Glutamatergic neuron (in vitro differentiated cells): ENCODE measurements around the gene DXO. TPM values are rescaled to one million over a fixed set of nuclear protein-coding genes. Genes with fewer than 3 reads are reported as not detected.

Source experiments
- DNase-seq: peaks from one replicate; pipeline ENCODE4 v3.0.0; 2022
- H3K27ac Mint-ChIP-seq: one replicate; pipeline ENCODE4 v1.8.0; 2020; ENCODE audit warnings: mild to moderate bottlenecking, mixed read lengths, inconsistent platforms; ENCODE audit not compliant: unreplicated experiment
- H3K27me3 Mint-ChIP-seq: one replicate; pipeline ENCODE4 v1.8.0; 2020; ENCODE audit warnings: mild to moderate bottlenecking, moderate library complexity, mixed read lengths, inconsistent platforms; ENCODE audit not compliant: unreplicated experiment
- H3K36me3 Mint-ChIP-seq: one replicate; pipeline ENCODE4 v1.8.0; 2020; ENCODE audit warnings: mild to moderate bottlenecking, mixed read lengths, inconsistent platforms; ENCODE audit not compliant: unreplicated experiment
- H3K4me1 Mint-ChIP-seq: one replicate; pipeline ENCODE4 v1.8.0; 2020; ENCODE audit warnings: mild to moderate bottlenecking, low read depth, mixed read lengths, inconsistent platforms; ENCODE audit not compliant: unreplicated experiment
- H3K4me3 Mint-ChIP-seq: one replicate; pipeline ENCODE4 v1.8.0; 2020; ENCODE audit warnings: mild to moderate bottlenecking, mixed read lengths, inconsistent platforms; ENCODE audit not compliant: unreplicated experiment
- H3K9me3 Mint-ChIP-seq: one replicate; pipeline ENCODE4 v1.8.0; 2020; ENCODE audit warnings: mild to moderate bottlenecking, moderate library complexity, mixed read lengths, inconsistent platforms; ENCODE audit not compliant: unreplicated experiment
- CTCF ChIP-seq: fragments of 200-600 bp; sonication (generic); IDR thresholded peaks from one replicate; pipeline ENCODE4 v1.5.0; 2021; ENCODE audit not compliant: partially characterized antibody, unreplicated experiment
- total RNA-seq: library from RNA; stranded (reverse); fragmentation: NEBNext Ultra II Directional; extraction: Animal tissue kit (Norgen Biotek cat#: 25700); gene quantifications from one replicate; pipeline ENCODE4 v1.2.1, GENCODE V29; 2021; ENCODE audit not compliant: unreplicated experiment

Gene DXO
- total RNA-seq, 1 donor from 2014 or later, result 23.8 TPM

- no peak for DNase-seq
- no peak overlapping the region for H3K4me3 Mint-ChIP-seq
- peaks cover 5% of the 10 kb centered on the region for H3K4me1 Mint-ChIP-seq
- peaks cover 6% of the 10 kb centered on the region for H3K36me3 Mint-ChIP-seq
- H3K9me3 Mint-ChIP-seq, result peaks cover 6% of the 10 kb centered on the region
- no peak overlapping the region for H3K27ac Mint-ChIP-seq
- H3K27me3 Mint-ChIP-seq, result peaks cover 3% of the 10 kb centered on the region
- TF ChIP-seq CTCF, result no peak
These were observed 17.4 kb downstream of the DXO start for GRCh38 chr6:31954511-31954910.

- Mint-ChIP-seq H3K4me1 (peaks cover 2% of the 10 kb centered on the region), H3K4me3 (peak overlapping the region; percentile 27), H3K36me3 (peaks cover 6% of the 10 kb centered on the region), H3K27ac (no peak overlapping the region), H3K27me3 (no peaks in the 10 kb centered on the region), H3K9me3 (no peaks in the 10 kb centered on the region)
- no peak for DNase-seq
- TF ChIP-seq CTCF, result no peak
These were observed 19.0 kb downstream of the DXO start for GRCh38 chr6:31952890-31953289.

GRCh38 chr6:31952140-31952805 lies 19.7 kb downstream of the DXO start:
- H3K36me3 Mint-ChIP-seq, result peaks cover 6% of the 10 kb centered on the region
- peak; percentile 83 for DNase-seq

GRCh38 chr6:31949926-31950548 lies 21.9 kb downstream of the DXO start:
- Mint-ChIP-seq H3K27ac (no peak overlapping the region), H3K4me3 (peak overlapping the region; percentile 6), H3K4me1 (no peaks in the 10 kb centered on the region), H3K36me3 (peaks cover 6% of the 10 kb centered on the region), H3K27me3 (peaks cover 3% of the 10 kb centered on the region), H3K9me3 (no peaks in the 10 kb centered on the region)
- DNase-seq, result no peak
- TF ChIP-seq CTCF, result no peak

More at GRCh38 chr6:31952140-31952805, 19.7 kb downstream of the DXO start:
- Mint-ChIP-seq H3K4me1 (no peaks in the 10 kb centered on the region), H3K27me3 (peaks cover 3% of the 10 kb centered on the region), H3K4me3 (no peak overlapping the region), H3K9me3 (no peaks in the 10 kb centered on the region), H3K27ac (no peak overlapping the region)
- TF ChIP-seq CTCF, result peak; percentile 68

- Mint-ChIP-seq H3K4me3 (peak overlapping the region; percentile 7), H3K9me3 (no peaks in the 10 kb centered on the region), H3K27ac (no peak overlapping the region), H3K36me3 (peaks cover 6% of the 10 kb centered on the region), H3K4me1 (no peaks in the 10 kb centered on the region), H3K27me3 (peaks cover 5% of the 10 kb centered on the region)
- no peak for DNase-seq
- TF ChIP-seq CTCF, result no peak
These were observed 23.1 kb downstream of the DXO start for GRCh38 chr6:31948753-31949413.
